DOHH2 (cell line): ENCODE results near the gene SNRK.

Experiments
- CTCF ChIP-seq: fragments of 200-600 bp; sonication (generic); IDR thresholded peaks from one replicate; pipeline ENCODE4 v1.5.1; 2014; ENCODE audit warnings: antibody characterized with exemption, mild to moderate bottlenecking, low read depth, low read length; ENCODE audit not compliant: poor library complexity, severe bottlenecking
- EZH2phosphoT487 ChIP-seq: fragments of 200-600 bp; sonication (generic); IDR thresholded peaks from 2 replicates; pipeline ENCODE4 v1.6.1; 2017; ENCODE audit warnings: borderline replicate concordance, mild to moderate bottlenecking, antibody characterized with exemption, low read length, moderate library complexity, mixed read lengths

GRCh38 chr3:43238801-43239200 lies 47.5 kb upstream of the SNRK start:
- no peak for TF ChIP-seq CTCF
- TF ChIP-seq EZH2phosphoT487, result no peak
